Activated CD4-positive, alpha-beta T cell treated with anti-CD3 and anti-CD28 coated beads, Interleukin-10, Interleukin-2, amounts not matched to agents 100 ng/mL and 50 ng/mL, durations not matched to agents 16 hours and 8 hours (primary cell): ENCODE results near the gene CAPN13.

Experiments
- DNase-seq: peaks from one replicate; pipeline ENCODE4 v3.0.0-alpha.2; 2020

The CAPN13 gene

DNA sequence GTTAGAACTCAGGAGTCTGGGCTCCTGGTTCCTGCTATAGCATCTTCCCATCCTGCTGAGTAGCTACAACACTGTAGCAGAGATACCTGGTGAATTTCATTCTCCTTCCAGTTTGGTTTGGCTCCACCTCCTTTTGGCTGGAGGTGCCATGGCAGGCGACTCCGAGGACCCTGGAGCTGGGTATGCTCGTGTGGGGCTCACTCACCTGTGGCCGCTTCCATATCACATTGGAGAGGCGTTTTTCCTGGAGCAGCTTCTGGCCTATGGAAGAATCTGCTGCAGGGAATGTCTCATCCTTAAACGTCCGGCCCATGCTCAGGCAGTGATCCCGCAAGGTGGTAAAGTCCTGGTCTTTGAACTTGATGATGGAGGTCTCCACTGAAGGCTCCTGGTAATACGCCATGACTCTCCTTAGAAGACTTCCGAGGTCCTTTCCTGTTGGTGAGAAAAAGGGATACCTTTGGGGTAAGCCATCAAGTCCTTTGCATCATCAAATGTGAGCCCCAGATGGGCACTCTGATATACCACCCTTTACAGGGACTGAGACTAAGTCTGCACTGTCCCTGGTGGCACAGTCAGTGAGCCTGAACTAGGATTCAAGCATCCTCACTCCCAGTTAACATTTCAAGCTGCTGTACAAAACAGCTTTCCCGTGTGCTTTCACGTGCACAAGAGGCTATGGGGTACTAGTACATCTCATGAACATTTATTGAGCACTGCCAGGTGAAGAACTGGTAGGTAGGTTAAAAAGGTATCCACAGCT, 20.1 kb downstream of the CAPN13 start:
- no peak for DNase-seq

- DNase-seq = no peak
These were observed 22.6 kb downstream of the CAPN13 start for GRCh38 chr2:30784682-30785081.

DNA sequence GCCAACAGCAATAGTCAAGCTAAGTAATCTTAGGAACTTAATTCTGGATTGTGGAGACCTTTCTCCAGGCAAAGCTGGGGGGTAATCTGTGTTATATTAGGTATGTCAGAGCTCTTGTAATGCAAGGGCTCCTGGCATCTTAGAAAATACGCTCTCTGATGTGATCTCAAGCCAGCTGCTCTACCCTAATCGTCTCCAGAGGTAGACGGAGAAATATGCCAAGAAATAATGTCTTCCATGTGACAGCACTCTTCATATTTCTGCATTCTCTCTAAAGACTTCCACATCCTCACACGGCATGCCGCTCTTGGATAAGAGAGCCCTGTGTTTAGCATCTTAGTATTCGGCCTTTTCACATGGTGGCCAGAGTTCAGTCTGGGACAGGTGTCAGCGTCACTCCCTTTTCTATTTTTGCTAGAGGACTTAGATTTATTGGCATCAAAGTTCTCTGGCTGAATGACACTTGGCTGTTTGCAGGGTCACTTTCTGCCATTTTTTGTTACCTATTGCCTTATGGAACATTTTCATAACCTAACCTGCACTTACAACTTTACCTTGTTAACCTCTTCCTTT, 25.2 kb downstream of the CAPN13 start:
- DNase-seq = no peak

GRCh38 chr2:30781451-30781850, 25.8 kb downstream of the CAPN13 start:
- no peak for DNase-seq

DNA sequence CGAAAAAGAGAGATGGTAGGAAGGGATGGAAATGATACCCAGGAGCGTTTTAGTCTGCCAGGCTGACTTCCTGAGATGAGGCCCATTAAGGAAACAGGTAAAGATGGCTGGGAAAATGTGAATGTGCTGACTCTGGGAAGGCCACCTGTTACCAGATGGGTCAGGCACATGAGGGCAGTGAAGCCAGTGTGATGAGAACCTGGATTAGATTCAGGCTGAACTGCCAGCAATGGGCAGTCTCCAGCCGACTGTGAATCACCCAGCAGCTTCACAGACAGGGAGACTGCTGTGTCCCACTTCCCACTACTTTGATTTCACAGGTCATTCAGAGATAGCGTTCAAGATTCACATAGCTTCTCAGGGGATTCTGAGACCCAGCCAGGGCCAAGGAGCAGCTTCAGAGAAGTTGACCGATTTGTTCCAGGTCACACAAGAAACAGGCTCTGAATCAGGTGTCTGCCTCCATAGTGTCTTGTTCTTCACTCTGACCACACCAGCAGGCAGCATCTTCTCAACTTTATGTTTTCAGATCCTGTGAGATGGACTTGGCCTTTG, 26.4 kb downstream of the CAPN13 start:
- no peak for DNase-seq

GRCh38 chr2:30778611-30779010, 28.6 kb downstream of the CAPN13 start:
- no peak for DNase-seq

DNA sequence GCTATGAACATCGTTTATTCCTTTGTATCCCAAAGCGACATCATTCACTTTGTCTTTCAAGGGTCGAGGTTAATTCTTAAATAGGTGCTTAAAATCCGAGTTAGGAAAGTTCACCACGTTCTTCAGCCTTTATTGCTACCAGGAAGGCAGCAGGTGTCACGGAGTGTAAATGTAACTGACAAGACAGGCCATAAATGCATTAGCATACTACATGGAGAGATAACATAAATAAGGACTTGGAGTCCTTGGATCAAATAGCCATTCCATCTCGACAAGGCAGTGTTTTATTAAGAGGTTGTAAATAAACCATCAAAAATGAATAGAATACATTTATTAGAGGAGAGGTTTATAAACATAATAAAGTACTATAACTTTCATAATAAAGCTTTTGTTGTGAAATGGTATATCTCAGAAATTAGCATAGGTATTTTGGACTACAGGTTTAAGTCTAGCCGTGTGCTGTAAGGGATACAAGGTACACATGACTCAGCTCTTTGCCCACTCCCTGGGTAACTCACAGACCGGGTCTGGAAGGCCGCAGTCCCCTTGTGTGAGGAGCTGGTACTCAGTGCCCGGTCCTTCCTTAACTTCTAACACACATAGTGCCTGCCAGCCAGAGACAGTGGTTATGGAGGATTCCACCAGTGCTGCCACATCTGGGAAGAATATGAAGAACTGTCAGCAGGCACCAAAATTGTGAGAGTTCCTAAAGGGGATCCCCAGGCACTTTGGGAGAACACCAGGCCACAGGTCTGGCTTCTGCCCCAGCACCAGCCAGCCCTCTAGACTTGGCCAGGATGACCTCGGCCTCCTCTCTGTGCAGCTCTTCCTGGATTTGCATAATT, 29.4 kb downstream of the CAPN13 start:
- DNase-seq = no peak

DNA sequence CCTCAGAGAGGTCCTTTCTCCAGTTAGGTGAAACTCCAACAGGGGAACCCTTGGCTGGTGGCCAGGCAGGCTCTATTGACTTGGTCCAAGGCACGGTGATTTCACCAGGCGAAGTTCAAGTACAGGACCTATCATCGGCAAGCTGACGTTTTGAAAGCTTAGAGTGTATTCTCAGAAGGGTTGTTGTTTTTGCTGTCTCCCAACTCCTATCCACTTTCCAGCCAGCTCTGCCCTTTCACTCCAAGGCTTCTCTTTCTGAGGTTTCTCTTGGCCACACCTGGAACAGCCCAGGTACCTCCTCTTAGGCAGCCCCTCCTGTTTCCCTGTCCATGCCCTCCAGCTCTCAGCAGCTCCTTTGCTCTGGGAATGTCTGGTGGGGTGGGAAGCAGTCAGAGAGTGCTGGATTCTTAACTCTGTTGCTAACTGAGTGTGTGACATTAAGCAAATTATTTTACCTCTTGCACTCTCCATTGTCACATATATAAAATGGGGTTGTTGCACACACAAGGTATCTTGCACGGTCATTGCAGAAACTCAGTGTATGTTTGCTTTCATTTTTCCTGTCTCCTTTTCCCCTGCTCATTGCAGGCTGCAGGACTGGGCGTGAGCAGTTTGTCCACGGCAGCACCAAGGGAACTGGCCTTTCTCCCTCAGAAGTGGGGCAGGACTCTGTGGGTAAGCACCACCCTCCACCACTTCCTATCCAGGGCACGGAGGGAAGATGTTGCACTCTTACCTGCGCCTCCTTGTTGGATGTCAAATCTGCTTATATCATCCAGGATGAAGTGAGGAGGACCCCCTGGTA, 30.2 kb downstream of the CAPN13 start:
- no peak for DNase-seq

DNA sequence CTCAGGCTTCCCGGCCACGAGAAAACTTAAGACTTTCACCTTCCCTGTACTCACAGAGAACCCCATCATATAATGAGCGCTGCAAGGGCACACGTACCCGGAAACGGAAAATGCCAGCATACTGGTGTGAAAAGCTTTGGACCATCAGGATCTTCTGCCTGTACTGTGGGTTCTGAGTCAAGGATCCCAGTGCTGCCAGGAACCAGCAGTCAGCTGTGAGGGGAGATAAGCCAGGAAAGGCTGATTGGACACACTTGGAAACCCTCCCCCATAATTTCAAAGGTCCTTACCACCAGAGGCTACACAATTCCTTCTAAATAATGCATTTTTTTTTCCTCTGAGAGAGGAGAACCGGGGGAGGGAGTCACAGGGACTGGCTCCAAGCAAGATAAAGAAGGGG, 31.4 kb downstream of the CAPN13 start:
- no peak for DNase-seq

DNA sequence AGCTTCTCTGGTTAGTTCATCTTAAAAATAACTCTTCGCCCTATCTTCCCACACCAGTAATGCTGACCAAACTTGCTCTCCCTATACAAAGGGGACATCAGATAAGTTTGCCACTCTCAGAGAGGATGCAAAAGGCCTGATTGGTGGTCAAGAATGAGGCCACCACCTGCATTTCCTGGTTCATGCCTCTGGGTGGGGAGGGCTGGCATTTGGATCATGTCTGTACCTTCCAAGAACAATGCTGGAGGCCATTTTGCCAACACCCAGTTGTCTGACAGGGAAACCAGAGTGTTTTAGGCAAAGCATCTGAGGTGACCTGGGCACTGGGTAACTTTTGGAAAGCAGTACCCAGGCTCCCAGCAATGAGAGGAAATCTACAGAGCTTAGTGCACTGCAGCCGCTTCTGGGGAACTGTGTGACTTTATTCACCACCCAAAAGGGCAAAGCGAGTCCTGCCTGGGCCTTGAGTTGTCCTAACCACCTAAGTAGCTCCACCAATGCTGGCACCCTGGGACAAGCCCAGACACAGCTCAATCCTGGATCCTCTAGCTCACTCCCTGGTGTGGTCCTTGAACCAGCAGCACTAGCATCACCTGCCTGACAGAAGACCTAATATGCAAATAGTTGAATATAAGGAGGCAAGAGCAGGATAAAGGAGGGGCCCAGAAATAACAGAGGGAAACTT, 35.1 kb downstream of the CAPN13 start:
- DNase-seq = no peak

GRCh38 chr2:30770816-30771576, 36.2 kb downstream of the CAPN13 start:
- DNase-seq = no peak

DNA sequence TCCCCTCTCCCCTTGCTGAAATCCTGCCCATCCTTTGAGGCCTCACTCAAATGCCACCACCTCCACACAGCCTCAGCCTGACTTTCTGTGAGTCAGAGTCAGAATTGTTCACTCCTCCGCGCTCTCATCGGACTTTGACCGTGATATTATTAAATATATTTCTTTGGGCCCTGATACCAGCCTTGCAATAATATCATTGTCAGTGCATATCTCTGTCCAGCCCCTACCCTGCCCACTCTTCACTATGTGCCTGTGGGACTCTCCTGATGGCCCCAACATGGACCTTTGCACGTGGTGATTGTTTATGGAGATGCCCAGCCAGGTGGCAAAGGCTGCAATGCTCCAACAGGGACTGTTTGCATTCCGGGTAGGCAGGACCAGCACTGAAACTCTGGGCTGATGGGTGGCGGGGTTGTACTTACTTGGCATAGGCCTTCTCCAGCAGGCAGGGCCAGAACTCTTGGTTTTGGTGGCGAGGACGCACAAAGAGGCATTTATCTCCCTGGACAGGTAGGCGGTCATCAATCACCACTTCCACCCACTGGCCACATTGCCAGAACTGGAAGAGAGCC, 37.3 kb downstream of the CAPN13 start:
- DNase-seq = no peak

- DNase-seq = no peak
These were observed 37.8 kb downstream of the CAPN13 start for GRCh38 chr2:30769481-30769780.

- no peak for DNase-seq
These were observed 38.4 kb downstream of the CAPN13 start for GRCh38 chr2:30768708-30769480.

- no peak for DNase-seq
These were observed 39.1 kb downstream of the CAPN13 start for GRCh38 chr2:30768036-30768686.

- DNase-seq = no peak
These were observed 40.6 kb downstream of the CAPN13 start for GRCh38 chr2:30766666-30767065.

GRCh38 chr2:30765876-30766470, 41.3 kb downstream of the CAPN13 start:
- no peak for DNase-seq

DNA sequence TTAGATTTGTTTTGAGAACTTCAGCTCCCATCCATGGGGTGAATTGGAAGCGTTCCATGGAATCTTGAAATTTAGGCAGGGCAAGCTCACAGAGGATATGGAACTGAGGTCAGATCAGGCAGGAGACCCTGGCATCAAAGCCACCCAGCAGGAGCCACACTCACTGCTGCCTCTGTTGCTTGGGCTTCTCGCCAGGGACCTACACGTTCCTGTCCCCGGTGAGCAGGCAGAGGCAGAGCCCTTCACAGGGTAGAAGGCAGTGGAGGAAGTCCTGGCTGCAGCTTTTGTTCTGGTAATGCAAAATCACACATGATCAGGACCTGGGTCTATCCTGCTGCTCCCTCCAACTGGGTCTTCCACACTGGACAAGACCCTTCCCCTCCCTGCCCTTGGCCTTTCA, 42.1 kb downstream of the CAPN13 start:
- DNase-seq = no peak

DNA sequence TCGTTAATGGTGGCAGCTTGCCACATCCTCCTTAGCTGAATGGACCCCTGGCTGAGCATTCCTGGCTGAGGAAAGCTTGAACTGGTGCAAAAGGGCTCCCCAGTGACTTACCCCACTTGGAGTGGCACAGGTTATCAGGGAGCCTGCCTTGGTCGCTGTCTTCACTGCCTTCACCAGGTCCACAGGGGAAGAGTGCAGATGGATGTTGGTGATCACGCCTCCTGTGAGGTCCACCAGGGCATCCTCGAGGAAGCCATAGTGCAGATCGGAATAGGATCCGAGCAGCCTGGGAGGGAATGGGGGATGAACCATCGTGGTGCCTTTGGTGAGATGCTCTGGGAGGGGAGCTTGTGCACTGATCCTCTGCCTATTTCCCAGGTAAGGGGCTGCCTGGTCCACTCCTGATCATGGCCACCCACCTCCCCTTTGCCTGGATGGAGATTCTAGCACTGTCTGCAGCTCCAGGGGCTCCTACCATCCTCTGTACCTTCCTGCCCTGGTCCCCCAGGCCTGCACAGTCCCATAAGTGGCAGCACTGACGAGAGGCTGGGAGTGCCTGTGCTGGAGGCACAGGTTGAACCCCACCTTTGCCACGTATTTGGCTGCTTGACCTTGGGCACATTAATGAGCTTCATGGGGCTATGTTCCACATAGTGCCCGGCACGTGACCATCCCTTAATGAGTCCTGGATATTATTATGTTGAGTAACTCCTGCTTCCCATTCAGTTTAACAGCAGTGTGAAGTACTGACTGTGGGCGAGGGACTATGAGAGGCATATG, 43.0 kb downstream of the CAPN13 start:
- DNase-seq = no peak
